ENCODE data around the gene TENM4. TPM values are rescaled to one million over a fixed set of nuclear protein-coding genes. Genes with fewer than 3 reads are reported as not detected.

TENM4 gene
- total RNA-seq, 1 donor from 2014 or later: 306 TPM

DNA sequence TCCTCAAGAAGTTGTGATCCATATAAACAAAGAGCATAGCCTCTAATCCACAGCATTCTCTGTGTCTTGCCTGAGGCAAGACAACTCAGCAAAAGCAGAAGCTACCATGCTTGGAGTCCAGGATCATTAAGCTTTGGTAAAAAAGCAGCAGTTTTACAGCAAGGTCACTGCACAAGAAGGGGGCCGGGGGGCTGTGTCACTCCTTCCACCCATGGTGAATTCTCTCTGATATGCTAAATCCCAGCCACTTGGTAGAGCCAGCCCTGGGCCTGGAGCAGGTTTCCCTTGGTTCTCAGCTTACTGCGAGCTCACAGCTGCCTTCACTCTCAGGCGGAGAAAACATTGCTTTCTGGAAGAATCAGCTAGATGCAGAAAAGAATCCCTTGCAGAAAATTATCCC lies 144.7 kb downstream of the TENM4 start:
- no peak for DNase-seq (ENCODE audit: low read depth)

GRCh38 chr11:79294845-79295731 lies 145.7 kb downstream of the TENM4 start:
- DNase-seq (ENCODE audit: low read depth): no peak

GRCh38 chr11:79291948-79292347 lies 148.9 kb downstream of the TENM4 start:
- DNase-seq (ENCODE audit: low read depth): no peak

- no peak for DNase-seq (ENCODE audit: low read depth)
Measured at GRCh38 chr11:79290761-79291160, 150.1 kb downstream of the TENM4 start.

DNA sequence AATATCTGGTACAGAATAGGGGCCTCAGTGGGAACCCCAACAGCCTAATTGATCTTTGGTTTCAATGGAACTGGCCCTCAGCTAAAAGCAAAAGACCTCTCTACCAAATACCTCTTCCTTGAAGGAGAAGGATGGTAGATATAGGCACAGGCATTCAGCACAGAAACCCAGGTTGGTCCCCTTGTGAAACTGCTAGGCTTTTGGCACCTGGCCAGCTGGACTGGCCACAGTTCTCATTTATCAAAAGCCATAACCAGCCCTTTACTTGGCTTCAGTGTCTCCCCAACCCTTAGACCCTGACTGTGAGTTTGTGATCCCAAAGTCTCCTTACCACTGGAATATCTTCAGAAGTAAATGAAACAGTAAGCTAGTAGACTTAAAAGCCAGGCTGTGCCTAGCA lies 152.9 kb downstream of the TENM4 start:
- DNase-seq (ENCODE audit: low read depth): no peak

DNA sequence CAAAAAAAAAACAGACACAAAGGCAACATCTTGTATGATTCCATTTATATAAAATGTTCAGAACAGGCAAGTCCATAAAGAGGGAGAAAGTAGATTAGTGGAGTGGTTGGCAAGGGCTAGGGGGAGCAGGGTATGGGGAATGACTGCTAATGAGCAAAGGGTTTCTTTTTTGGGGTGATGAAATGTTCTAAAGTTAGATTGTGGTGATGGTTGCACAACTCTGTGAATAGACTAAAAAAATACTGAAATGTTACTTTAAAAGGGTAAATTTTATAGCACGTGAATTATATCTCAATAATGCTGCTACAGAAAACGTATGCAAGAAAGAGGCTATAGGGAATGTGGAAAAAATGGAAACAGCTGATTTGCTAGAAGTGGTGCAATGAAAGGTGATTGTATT lies 155.1 kb downstream of the TENM4 start:
- DNase-seq (ENCODE audit: low read depth): no peak

GRCh38 chr11:79276736-79277325 lies 164.0 kb downstream of the TENM4 start:
- no peak for DNase-seq (ENCODE audit: low read depth)

GRCh38 chr11:79274636-79275331 lies 166.0 kb downstream of the TENM4 start:
- DNase-seq (ENCODE audit: low read depth): peak; percentile 27

- DNase-seq (ENCODE audit: low read depth): no peak
Measured at GRCh38 chr11:79273781-79274180, 167.0 kb downstream of the TENM4 start.

DNA sequence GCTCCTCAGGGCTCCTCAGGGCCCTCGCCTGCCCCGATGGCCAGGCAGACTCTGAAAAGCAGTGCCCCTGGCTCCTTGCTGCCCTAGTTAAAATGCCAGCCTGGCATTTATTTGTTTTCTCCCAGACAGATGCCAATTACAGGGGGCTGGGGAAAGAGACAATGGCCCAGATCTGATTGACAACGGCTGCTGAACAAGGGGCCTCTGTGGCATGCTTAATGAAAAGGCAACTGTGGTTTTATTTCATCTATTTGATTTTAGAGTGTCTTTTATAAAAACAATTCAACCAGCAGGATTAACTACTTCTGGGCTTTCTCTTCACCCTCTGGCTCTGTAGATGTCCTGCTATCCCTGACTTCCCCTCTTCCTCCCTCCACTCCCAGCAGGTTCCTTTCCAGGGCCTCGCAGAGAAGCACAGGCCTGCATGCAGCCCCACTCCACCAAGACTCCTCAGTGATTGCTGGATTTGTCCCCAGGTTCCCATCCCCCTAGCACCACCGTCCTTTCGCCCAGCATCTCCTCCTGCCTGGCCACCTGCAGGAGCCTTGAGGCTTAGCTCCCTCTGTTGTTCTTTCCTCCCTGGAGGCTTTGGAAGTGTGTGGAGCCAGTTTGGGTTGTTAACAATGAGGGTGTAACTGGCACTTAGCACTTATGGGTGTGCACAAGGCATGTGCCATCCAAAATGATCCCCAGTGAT lies 171.1 kb downstream of the TENM4 start:
- DNase-seq (ENCODE audit: low read depth): no peak

GRCh38 chr11:79266396-79266795 lies 174.4 kb downstream of the TENM4 start:
- no peak for DNase-seq (ENCODE audit: low read depth)

- no peak for DNase-seq (ENCODE audit: low read depth)
Measured at GRCh38 chr11:79265756-79266322, 175.0 kb downstream of the TENM4 start.

- DNase-seq (ENCODE audit: low read depth): no peak
Measured at GRCh38 chr11:79264284-79264683, 176.5 kb downstream of the TENM4 start.

- no peak for DNase-seq (ENCODE audit: low read depth)
Measured at GRCh38 chr11:79263001-79263400, 177.8 kb downstream of the TENM4 start.

GRCh38 chr11:79262221-79262620 lies 178.6 kb downstream of the TENM4 start:
- DNase-seq (ENCODE audit: low read depth): no peak

- no peak for DNase-seq (ENCODE audit: low read depth)
Measured at GRCh38 chr11:79261684-79262083, 179.1 kb downstream of the TENM4 start.

GRCh38 chr11:79259800-79260199 lies 181.0 kb downstream of the TENM4 start:
- peak; percentile 71 for DNase-seq (ENCODE audit: low read depth)

DNA sequence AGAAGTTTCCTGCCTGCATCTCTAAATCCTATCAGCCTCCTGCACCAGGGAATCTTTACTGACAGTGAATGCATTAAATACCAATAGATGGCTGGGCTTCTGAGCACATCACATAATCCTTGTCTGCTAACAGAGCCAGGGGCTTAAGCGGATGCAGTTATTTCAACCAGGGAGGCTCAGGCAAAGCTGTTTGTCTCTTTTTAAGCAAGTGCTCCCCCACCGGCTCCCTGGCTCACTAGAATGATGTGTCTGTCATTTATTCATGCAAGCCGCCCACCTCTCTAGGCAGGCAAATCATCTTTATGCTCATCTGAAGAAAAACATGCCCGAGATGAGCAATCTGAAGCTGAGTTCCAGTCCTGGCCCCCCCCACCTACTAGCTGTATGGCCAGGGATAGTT lies 182.3 kb downstream of the TENM4 start:
- DNase-seq (ENCODE audit: low read depth): no peak

- no peak for DNase-seq (ENCODE audit: low read depth)
Measured at GRCh38 chr11:79255965-79256364, 184.9 kb downstream of the TENM4 start.

GRCh38 chr11:79253280-79253679 lies 187.6 kb downstream of the TENM4 start:
- no peak for DNase-seq (ENCODE audit: low read depth)

DNA sequence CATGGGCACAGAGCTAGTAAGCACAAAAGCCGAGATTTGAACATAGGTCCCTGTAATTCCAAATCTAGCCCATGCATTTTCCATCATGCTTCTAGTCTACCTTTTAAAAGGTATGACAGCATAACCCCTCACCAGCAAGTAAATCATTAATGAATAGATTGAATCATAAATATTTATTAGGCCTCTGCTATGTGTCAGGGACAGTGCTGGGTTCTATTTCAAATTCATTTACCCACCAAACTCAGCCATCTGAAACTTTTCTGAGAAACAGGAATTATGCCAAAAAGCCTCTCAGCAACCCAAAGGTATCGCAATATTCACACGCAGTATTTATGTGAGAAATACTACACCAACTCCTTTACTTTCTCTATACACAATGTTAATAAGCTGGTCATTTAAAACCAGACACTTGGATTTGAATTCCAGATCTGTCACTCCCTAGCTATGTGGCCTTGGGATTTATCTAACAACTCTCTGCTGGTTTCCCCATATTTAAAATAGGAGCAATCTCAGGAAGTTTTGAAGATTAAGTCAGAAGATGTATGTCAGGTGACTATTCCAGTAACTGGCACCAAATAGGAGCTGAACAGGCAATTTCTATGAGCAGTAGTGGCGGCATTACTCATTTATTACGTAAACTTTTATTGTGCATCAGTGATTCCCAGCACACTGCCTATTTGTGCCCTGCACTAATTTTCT lies 191.4 kb downstream of the TENM4 start:
- peak; percentile 95 for DNase-seq (ENCODE audit: low read depth)
